GM18861 (cell line): Measurements from ENCODE around the gene RNU6-9.
"Not testable (repeated sequence)": the region's sequence is repeated elsewhere in the genome, so short reads cannot be mapped to it uniquely, and the experiment has no call there.

ENCODE experiments used
- ATAC-seq: cut with Tn5 transposase; IDR thresholded peaks from one replicate; pipeline ENCODE4 v1.9.1; 2021; ENCODE audit not compliant: unreplicated experiment

The RNU6-9 gene

DNA sequence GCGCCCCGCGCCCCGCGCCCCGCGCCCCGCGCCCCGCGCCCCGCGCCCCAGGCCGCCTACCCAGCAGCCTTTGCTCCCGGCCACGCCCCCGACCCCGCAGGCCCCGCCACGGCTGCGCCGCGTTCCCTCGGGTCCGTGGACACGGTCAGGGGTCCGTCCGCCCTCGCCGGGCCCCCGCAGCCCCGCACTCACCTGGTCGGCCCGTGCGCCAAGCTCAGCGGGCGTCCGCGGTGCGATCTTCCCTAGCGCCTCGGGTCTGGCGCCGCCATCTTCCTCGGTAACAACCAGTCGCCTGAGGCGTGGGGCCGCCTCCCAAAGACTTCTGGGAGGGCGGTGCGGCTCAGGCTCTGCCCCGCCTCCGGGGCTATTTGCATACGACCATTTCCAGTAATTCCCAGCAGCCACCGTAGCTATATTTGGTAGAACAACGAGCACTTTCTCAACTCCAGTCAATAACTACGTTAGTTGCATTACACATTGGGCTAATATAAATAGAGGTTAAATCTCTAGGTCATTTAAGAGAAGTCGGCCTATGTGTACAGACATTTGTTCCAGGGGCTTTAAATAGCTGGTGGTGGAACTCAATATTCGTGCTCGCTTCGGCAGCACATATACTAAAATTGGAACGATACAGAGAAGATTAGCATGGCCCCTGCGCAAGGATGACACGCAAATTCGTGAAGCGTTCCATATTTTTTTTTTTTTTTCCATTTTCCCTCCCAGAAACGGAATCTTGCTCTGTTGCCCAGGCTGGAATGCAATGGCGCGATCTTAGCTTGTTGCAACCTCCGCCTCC lies at the start of gene RNU6-9, which contains the start of gene MED16:
Gene RNU6-9 (plus strand): TSS at position 591 of the 796 bp plus-strand sequence.
Gene MED16 (minus strand): TSS at position 294 of the 796 bp plus-strand sequence. CDS start 2,056 bp downstream, outside the sequence.
- ATAC-seq: peak; percentile 83

- ATAC-seq: no peak
Observed at GRCh38 chr19:843836-844545, 49.3 kb upstream of the RNU6-9 start.

DNA sequence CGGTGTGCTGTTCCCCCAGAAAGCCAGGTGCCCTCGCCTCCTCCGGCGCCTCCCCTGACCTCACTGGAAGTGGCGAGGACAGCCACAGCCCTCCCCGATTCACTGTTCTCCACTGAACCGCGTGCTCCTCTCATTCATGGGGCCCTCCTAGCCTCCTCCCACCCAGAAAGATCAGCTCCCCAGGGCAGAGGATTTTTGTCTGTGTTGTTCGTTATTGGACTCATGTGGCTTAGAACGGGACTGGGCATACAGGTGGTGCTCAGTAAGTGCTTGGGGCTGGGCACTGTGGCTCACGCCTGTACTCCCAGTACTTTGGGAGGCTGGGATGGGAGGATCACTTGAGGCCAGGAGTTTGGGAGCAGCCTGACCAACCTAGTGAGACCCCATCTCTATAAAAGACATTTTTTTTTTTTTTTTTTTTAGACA lies 48.7 kb upstream of the RNU6-9 start:
- ATAC-seq: no peak

GRCh38 chr19:845707-846521 lies 47.4 kb upstream of the RNU6-9 start:
- no peak for ATAC-seq

GRCh38 chr19:848386-848921 lies 44.8 kb upstream of the RNU6-9 start:
- no peak for ATAC-seq

GRCh38 chr19:849195-849594 lies 44.1 kb upstream of the RNU6-9 start:
- not testable (repeated sequence) for ATAC-seq

GRCh38 chr19:850221-850978 lies 42.9 kb upstream of the RNU6-9 start:
- no peak for ATAC-seq

DNA sequence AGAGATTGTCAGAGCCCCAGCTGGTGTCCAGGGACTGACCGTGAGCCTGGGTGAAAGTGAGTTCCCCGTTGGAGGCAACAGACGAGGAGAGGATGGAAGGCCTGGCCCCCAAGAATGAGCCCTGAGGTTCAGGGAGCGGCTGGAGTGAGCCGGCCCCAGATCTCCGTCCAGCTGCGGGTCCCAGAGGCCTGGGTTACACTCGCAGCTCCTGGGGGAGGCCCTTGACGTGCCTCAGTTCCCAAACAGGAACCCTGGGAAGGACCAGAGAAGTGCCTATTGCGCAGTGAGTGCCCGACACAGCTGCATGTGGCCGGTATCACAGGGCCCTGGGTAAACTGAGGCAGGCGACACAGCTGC lies 42.3 kb upstream of the RNU6-9 start:
- ATAC-seq: no peak

- ATAC-seq: no peak
Observed at GRCh38 chr19:852136-853013, 40.9 kb upstream of the RNU6-9 start, which contains the start of gene ELANE. ELANE (plus strand) TSS chr19:852303; CDS start chr19:852329, 26 bp downstream.

DNA sequence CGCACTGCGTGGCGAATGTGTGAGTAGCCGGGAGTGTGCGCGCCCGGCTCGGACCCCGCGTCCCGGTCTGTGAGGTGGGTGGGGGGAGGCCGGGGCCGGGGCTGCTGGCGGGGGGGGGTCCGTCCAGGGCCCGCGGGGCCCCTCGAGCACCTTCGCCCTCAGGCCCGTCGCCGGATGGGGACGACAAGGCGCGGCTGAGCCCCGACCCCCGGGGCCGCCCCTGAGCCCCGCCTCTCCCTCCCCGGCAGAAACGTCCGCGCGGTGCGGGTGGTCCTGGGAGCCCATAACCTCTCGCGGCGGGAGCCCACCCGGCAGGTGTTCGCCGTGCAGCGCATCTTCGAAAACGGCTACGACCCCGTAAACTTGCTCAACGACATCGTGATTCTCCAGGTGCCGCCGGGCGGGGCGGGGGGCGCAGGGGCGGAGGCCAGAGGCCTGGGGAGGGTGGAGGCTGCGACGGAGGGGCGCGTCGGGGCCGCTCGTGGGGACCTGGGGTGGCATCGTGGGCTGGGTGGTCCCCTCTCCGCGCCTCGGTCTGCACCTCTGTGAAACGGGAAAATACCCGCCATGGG lies 40.2 kb upstream of the RNU6-9 start:
- ATAC-seq: no peak

- not testable (repeated sequence) for ATAC-seq
Observed at GRCh38 chr19:853614-854220, 39.6 kb upstream of the RNU6-9 start.

- no peak for ATAC-seq
Observed at GRCh38 chr19:854549-854948, 38.7 kb upstream of the RNU6-9 start.

DNA sequence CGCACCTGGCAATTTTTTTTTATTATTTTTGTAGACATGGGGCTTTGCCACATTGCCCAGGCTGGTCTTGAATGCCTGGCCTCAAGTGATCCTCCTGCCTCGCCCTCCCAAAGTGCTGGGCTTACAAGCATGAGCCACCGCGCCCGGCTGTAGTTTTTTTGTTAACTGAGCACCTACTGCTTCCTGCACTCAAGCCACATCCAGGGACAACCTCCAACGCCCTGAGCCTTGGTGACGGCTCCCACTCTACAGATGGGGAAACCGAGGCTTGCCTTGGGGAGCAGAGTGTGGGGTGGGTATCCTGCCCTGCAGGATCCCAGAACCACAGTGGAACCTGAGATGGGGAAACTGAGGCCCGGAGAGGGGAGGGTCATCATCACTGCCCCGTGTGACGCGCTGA lies 38.1 kb upstream of the RNU6-9 start:
- ATAC-seq: no peak

GRCh38 chr19:855566-856120 lies 37.6 kb upstream of the RNU6-9 start:
- no peak for ATAC-seq

- ATAC-seq: no peak
Observed at GRCh38 chr19:858284-858683, 35.0 kb upstream of the RNU6-9 start.

DNA sequence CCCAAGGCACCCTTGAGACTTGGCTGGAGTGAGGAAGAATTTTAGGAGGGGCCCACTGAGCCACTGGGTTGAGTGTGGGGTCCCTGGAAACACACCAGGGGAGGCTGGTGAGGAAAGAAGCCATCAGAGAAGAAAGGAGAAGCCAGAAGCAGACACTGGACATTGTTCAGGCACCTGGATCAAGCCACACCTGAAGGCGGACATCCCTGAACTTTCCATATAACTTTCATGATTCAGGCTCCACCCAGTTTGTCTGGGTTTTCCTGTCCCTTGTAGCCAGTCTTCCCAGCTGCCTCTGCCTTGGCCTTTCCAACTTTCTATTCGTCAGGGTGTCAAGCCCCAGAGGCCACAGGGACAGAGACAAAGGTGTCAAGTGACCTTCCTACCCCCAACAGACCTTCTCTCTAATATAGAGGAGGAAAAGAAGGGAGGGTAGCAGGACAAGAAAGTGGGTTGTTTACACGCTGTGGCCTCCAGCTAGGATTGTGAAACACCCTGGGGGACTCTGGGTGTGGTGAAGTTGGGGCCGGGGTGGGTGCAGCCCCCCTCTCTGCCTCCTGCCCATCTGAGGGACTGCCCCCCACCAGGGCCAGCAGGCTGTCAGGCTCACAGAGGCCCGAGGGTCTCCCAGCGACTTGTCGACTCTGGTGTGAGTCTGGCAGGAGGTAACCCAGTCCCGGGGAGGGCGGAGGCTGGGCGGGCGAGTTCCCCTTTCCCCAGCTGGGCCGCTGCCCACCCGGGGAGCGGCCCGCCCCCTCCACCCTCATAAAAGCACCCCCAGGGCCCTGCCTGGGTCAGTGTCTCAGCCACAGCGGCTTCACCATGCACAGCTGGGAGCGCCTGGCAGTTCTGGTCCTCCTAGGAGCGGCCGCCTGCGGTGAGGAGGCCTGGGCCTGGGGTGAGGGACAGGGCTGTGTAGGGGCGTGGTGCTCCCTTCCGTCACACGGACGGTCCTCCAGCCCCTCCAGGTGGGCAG lies 34.1 kb upstream of the RNU6-9 start, which contains the start of gene CFD:
Gene CFD (plus strand): TSS at position 797 of the 976 bp plus-strand sequence. CDS start 26 bp downstream, at position 823.
- ATAC-seq: no peak
